ENCODE results near the gene XAGE3. TPM values are rescaled to one million over a fixed set of nuclear protein-coding genes. Genes with fewer than 3 reads are reported as not detected.
"Not testable (repeated sequence)": the region's sequence is repeated elsewhere in the genome, so short reads cannot be mapped to it uniquely, and the experiment has no call there.

The XAGE3 gene
- total RNA-seq, 1 experiment from 2014 or later, result not detected

DNA sequence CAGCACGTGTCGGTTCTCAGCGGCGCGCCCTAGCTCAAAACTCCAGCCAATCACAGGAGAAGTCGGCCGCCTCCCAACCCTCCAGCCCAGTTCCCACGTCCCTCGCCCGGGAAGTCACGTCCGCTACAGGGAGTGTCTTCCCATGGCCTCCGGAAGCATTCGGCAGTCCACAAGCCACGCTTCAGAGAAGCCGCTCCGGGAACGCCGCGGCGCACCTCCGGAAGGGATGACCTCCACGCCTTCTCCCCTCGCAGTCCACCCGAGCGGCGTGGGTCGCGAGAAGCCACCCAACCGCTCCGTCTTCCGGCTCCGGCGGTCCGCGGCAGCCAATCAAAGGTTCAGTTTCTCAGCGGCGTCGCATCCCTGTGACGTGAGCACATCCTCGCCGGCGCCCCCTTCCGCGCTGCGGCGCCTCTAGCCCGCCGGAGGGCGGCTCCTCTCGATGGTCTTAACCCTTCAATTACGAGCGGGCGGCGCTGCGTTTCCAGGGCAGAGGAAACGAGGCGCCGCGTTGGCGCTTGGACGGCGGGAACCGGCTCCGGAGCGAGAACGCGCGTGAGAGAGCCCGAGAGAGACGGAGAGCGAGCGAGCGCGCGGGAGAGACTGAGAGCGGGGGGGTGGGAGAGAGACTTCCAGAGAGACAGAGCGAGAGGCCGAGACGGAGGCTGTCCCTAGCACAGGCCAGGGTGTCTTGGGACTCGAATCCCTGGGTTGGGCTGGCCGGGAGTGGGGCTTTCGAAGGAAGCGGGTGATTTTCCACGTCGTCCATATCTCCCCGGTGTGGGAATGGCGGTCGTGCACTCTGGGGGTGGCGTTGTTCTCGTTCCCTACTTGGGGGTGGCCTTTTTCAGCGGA, 29.2 kb upstream of the XAGE3 start, which contains the start of gene FAM156B:
TSS of gene FAM156B (plus strand) at position 476 of the 855 bp plus-strand sequence. CDS start 9,896 bp downstream, outside the sequence.
- DNase-seq; H3K4me1 Mint-ChIP-seq (ENCODE audit: low read depth, unreplicated experiment); H3K27ac Mint-ChIP-seq (ENCODE audit: unreplicated experiment); H3K4me3 Mint-ChIP-seq (ENCODE audit: low read depth, unreplicated experiment); H3K36me3 Mint-ChIP-seq (ENCODE audit: insufficient read depth, unreplicated experiment); H3K9me3 Mint-ChIP-seq (ENCODE audit: low read depth, unreplicated experiment); BruUV-seq (replicated peaks); CTCF ChIA-PET; H3K27me3 Mint-ChIP-seq (ENCODE audit: unreplicated experiment); intact Hi-C loops (cut with micrococcal nuclease; ENCODE audit: unreplicated experiment): not testable (repeated sequence)

- H3K36me3 Mint-ChIP-seq (ENCODE audit: insufficient read depth, unreplicated experiment); intact Hi-C loops (cut with micrococcal nuclease; ENCODE audit: unreplicated experiment); BruUV-seq (replicated peaks); H3K4me1 Mint-ChIP-seq (ENCODE audit: low read depth, unreplicated experiment); CTCF ChIA-PET; H3K27ac Mint-ChIP-seq (ENCODE audit: unreplicated experiment); H3K9me3 Mint-ChIP-seq (ENCODE audit: low read depth, unreplicated experiment); H3K4me3 Mint-ChIP-seq (ENCODE audit: low read depth, unreplicated experiment); DNase-seq; H3K27me3 Mint-ChIP-seq (ENCODE audit: unreplicated experiment): not testable (repeated sequence)
Observed at GRCh38 chrX:52896438-52896837, 28.6 kb upstream of the XAGE3 start.

DNA sequence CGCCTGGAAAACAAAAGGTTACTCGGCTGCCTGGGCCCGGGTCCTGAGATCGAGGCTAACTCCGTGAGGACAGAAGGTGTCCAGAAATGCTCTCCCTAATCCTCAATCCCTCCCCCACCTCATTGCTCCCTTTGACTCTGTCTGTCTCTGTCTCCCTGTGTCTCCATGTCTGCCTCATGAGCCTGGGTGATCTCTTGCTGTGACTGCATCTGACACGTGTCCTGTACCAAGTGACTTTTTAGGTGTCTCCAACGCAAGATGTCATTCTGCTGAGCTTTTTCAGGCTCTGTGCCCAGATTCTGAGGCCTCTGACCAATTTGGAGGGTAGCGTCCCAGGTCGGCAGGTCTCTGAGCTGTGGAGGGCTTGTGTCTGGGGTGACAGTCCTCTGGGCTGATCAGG, 20.2 kb upstream of the XAGE3 start:
- H3K9me3 Mint-ChIP-seq (ENCODE audit: low read depth, unreplicated experiment); CTCF ChIA-PET; H3K27me3 Mint-ChIP-seq (ENCODE audit: unreplicated experiment); H3K36me3 Mint-ChIP-seq (ENCODE audit: insufficient read depth, unreplicated experiment); BruUV-seq (replicated peaks); H3K4me3 Mint-ChIP-seq (ENCODE audit: low read depth, unreplicated experiment); DNase-seq; H3K4me1 Mint-ChIP-seq (ENCODE audit: low read depth, unreplicated experiment); H3K27ac Mint-ChIP-seq (ENCODE audit: unreplicated experiment); intact Hi-C loops (cut with micrococcal nuclease; ENCODE audit: unreplicated experiment): not testable (repeated sequence)

DNA sequence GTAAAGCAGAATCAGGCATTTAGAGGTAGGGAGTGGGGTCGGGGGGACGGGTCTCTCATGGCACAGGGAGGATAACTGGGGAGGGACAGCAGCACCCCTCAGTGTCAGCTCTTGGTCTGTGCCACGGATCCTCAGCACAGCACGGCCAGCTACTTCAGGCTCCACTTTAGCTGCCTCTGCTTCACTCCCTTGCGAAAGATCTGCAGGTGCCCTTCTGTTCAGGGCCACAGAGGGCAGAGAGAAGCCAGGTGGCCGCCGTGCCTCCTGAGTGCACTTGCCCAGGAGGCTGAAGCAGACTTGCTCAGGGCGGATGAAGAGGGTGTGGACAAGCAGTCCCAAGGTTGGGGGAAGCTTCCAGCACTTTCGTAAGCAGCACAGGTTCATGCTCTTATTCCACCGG, 19.6 kb upstream of the XAGE3 start:
- H3K27ac Mint-ChIP-seq (ENCODE audit: unreplicated experiment); BruUV-seq (replicated peaks); intact Hi-C loops (cut with micrococcal nuclease; ENCODE audit: unreplicated experiment): not testable (repeated sequence)

GRCh38 chrX:52876386-52876785, 8.5 kb upstream of the XAGE3 start:
- BruUV-seq (replicated peaks); intact Hi-C loops (cut with micrococcal nuclease; ENCODE audit: unreplicated experiment); H3K4me1 Mint-ChIP-seq (ENCODE audit: low read depth, unreplicated experiment); H3K27ac Mint-ChIP-seq (ENCODE audit: unreplicated experiment); H3K27me3 Mint-ChIP-seq (ENCODE audit: unreplicated experiment); H3K9me3 Mint-ChIP-seq (ENCODE audit: low read depth, unreplicated experiment); H3K36me3 Mint-ChIP-seq (ENCODE audit: insufficient read depth, unreplicated experiment); H3K4me3 Mint-ChIP-seq (ENCODE audit: low read depth, unreplicated experiment); CTCF ChIA-PET; DNase-seq: not testable (repeated sequence)

More for the DNA sequence above, 19.6 kb upstream of the XAGE3 start:
- H3K4me1 Mint-ChIP-seq (ENCODE audit: low read depth, unreplicated experiment); DNase-seq; H3K36me3 Mint-ChIP-seq (ENCODE audit: insufficient read depth, unreplicated experiment); H3K9me3 Mint-ChIP-seq (ENCODE audit: low read depth, unreplicated experiment); CTCF ChIA-PET; H3K4me3 Mint-ChIP-seq (ENCODE audit: low read depth, unreplicated experiment); H3K27me3 Mint-ChIP-seq (ENCODE audit: unreplicated experiment): not testable (repeated sequence)

DNA sequence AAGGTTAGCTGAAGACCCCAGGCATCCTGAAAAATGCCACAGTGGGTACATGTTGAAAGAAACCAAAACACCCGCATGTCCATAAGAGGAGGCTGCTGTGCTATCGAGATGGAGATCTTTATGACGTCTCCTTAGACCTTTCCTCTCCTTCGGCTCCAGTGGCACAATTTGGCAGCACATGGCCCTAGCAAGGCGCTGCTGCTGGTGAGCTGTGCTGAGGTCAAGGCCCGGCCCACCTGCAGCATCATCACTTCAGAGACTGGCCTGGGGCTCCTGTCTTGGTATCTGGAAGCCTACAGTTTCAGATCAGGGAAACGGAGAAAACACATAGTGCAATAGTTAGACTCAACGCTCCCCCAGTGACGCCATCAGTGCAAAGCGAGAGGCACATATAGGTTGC, 7.6 kb upstream of the XAGE3 start:
- H3K27ac Mint-ChIP-seq (ENCODE audit: unreplicated experiment); H3K9me3 Mint-ChIP-seq (ENCODE audit: low read depth, unreplicated experiment); H3K4me3 Mint-ChIP-seq (ENCODE audit: low read depth, unreplicated experiment); H3K36me3 Mint-ChIP-seq (ENCODE audit: insufficient read depth, unreplicated experiment); H3K27me3 Mint-ChIP-seq (ENCODE audit: unreplicated experiment); CTCF ChIA-PET; intact Hi-C loops (cut with micrococcal nuclease; ENCODE audit: unreplicated experiment); DNase-seq; H3K4me1 Mint-ChIP-seq (ENCODE audit: low read depth, unreplicated experiment); BruUV-seq (replicated peaks): not testable (repeated sequence)

GRCh38 chrX:52874661-52875060, 6.8 kb upstream of the XAGE3 start:
- Mint-ChIP-seq H3K36me3 (ENCODE audit: insufficient read depth, unreplicated experiment) (no peaks in the 10 kb centered on the region), H3K4me1 (ENCODE audit: low read depth, unreplicated experiment) (no peaks in the 10 kb centered on the region), H3K27ac (ENCODE audit: unreplicated experiment) (no peak overlapping the region), H3K9me3 (ENCODE audit: low read depth, unreplicated experiment) (no peaks in the 10 kb centered on the region), H3K27me3 (ENCODE audit: unreplicated experiment) (no peaks in the 10 kb centered on the region), H3K4me3 (ENCODE audit: low read depth, unreplicated experiment) (no peak overlapping the region)
- no peak for DNase-seq
- CTCF ChIA-PET, result no interaction called here
- TF ChIP-seq, protein P1, sequence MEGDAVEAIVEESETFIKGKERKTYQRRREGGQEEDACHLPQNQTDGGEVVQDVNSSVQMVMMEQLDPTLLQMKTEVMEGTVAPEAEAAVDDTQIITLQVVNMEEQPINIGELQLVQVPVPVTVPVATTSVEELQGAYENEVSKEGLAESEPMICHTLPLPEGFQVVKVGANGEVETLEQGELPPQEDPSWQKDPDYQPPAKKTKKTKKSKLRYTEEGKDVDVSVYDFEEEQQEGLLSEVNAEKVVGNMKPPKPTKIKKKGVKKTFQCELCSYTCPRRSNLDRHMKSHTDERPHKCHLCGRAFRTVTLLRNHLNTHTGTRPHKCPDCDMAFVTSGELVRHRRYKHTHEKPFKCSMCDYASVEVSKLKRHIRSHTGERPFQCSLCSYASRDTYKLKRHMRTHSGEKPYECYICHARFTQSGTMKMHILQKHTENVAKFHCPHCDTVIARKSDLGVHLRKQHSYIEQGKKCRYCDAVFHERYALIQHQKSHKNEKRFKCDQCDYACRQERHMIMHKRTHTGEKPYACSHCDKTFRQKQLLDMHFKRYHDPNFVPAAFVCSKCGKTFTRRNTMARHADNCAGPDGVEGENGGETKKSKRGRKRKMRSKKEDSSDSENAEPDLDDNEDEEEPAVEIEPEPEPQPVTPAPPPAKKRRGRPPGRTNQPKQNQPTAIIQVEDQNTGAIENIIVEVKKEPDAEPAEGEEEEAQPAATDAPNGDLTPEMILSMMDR (IDR thresholded peaks at IDR 0.05; ENCODE audit: unreplicated experiment), result no peak
- no TSS peak for BruUV-seq (replicated peaks)
- intact Hi-C loops (cut with micrococcal nuclease; ENCODE audit: unreplicated experiment), result no loop called here

GRCh38 chrX:52873825-52874224, 5.9 kb upstream of the XAGE3 start:
- H3K27me3 Mint-ChIP-seq (ENCODE audit: unreplicated experiment); DNase-seq; H3K4me1 Mint-ChIP-seq (ENCODE audit: low read depth, unreplicated experiment); H3K4me3 Mint-ChIP-seq (ENCODE audit: low read depth, unreplicated experiment); BruUV-seq (replicated peaks); intact Hi-C loops (cut with micrococcal nuclease; ENCODE audit: unreplicated experiment); H3K36me3 Mint-ChIP-seq (ENCODE audit: insufficient read depth, unreplicated experiment); H3K9me3 Mint-ChIP-seq (ENCODE audit: low read depth, unreplicated experiment); H3K27ac Mint-ChIP-seq (ENCODE audit: unreplicated experiment): not testable (repeated sequence)
- CTCF ChIA-PET, result interaction anchor here (0.7 kb wide), 1 partner anchor 788 kb away, joined by 8 read pairs; no protein-coding TSS in a partner anchor

Data from Calu3 (cell line).